Measurements from ENCODE around the gene PRKCB. TPM values are rescaled to one million over a fixed set of nuclear protein-coding genes. Genes with fewer than 3 reads are reported as not detected.
A peak's percentile ranks its signal among the peaks of the same experiment; 100 is the strongest.

PRKCB gene
- polyA plus RNA-seq, 2 of the 4 experiments (the other 2 are of a cell fraction) = 0.09 to 0.22 TPM

- 28% methylated on average over 40 of the region's 54 CpGs for WGBS (ENCODE audit: missing lambda C conversion rate)
- ChIA-PET POLR2A (no interaction called here), CTCF (interaction anchor here (0.9 to 8.9 kb wide), 4 partner anchors 14 to 211 kb away, joined by 3 to 67 read pairs (median 4); no protein-coding TSS in a partner anchor)
- TF ChIP-seq ZSCAN20 (CRISPR knock-in tag; IDR thresholded peaks at IDR 0.05) (no peak), GATA3 (IDR thresholded peaks at IDR 0.05; ENCODE audit: borderline replicate concordance) (no peak), ESRRA (IDR thresholded peaks at IDR 0.05; ENCODE audit: borderline replicate concordance, low read length) (no peak), EHMT2 (IDR thresholded peaks at IDR 0.05; ENCODE audit: low read depth) (no peak), FOXS1 (CRISPR knock-in tag; IDR thresholded peaks at IDR 0.05) (no peak), CHD2 (IDR thresholded peaks at IDR 0.05; ENCODE audit: low read length, partially characterized antibody) (no peak)
- TF ChIP-seq, protein P1, sequence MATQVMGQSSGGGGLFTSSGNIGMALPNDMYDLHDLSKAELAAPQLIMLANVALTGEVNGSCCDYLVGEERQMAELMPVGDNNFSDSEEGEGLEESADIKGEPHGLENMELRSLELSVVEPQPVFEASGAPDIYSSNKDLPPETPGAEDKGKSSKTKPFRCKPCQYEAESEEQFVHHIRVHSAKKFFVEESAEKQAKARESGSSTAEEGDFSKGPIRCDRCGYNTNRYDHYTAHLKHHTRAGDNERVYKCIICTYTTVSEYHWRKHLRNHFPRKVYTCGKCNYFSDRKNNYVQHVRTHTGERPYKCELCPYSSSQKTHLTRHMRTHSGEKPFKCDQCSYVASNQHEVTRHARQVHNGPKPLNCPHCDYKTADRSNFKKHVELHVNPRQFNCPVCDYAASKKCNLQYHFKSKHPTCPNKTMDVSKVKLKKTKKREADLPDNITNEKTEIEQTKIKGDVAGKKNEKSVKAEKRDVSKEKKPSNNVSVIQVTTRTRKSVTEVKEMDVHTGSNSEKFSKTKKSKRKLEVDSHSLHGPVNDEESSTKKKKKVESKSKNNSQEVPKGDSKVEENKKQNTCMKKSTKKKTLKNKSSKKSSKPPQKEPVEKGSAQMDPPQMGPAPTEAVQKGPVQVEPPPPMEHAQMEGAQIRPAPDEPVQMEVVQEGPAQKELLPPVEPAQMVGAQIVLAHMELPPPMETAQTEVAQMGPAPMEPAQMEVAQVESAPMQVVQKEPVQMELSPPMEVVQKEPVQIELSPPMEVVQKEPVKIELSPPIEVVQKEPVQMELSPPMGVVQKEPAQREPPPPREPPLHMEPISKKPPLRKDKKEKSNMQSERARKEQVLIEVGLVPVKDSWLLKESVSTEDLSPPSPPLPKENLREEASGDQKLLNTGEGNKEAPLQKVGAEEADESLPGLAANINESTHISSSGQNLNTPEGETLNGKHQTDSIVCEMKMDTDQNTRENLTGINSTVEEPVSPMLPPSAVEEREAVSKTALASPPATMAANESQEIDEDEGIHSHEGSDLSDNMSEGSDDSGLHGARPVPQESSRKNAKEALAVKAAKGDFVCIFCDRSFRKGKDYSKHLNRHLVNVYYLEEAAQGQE (IDR thresholded peaks at IDR 0.05) = peak; percentile 80
- TF ChIP-seq, protein P2, sequence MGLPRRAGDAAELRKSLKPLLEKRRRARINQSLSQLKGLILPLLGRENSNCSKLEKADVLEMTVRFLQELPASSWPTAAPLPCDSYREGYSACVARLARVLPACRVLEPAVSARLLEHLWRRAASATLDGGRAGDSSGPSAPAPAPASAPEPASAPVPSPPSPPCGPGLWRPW (IDR thresholded peaks at IDR 0.05) = no peak
- TF ChIP-seq, protein P3, sequence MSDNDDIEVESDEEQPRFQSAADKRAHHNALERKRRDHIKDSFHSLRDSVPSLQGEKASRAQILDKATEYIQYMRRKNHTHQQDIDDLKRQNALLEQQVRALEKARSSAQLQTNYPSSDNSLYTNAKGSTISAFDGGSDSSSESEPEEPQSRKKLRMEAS (IDR thresholded peaks at IDR 0.05) = no peak
- Histone ChIP-seq H3K4me1 (no peaks in the 10 kb centered on the region), H3K4me2 (no peak within 1 kb of the TSS), H3K9me3 (no peaks in the 10 kb centered on the region), H3K4me3 (no peak within 1 kb of the TSS), H3K27ac (no peak within 1 kb of the TSS)
- FAIRE-seq (no peak), DNase-seq (ENCODE audit: low read depth in 1 of 2, low spot score in 1 of 2) (peak; percentile 10), ATAC-seq (0 out of 6 replicates have a peak, but pooled peaks of 1 of the 2 experiments have one; percentile 45)
Measured at GRCh38 chr16:24255456-24256371, 419.9 kb downstream of the PRKCB start, which contains the start of gene CACNG3. Gene CACNG3, plus strand, starts transcription at chr16:24256335. Its CDS starts 420 bp downstream, at chr16:24256755.

DNA sequence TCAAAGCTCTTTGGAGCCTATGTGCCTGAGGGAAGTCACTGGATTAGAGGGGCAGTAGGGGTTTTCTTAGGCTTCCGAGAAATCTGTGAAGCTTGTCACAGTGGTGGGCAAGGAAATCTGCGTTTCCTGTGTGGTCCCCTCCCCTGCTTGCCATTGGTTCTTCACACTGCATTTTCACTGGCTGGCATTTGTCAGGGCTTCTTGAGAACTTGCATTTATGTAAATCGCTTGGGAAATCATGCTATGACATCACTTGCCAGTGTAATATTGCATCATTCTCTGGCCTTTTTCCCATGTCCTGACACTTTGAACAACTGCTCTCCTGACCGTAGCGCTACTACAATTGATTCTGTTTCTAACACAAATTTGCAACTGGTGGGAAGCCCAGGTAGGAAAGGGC, 422.2 kb downstream of the PRKCB start:
- peak in 1 of 2 experiments; percentile 7 for DNase-seq (ENCODE audit: low read depth in 1 of 2, low spot score in 1 of 2)
- Histone ChIP-seq H3K27ac (no peak overlapping the region), H3K9me3 (no peaks in the 10 kb centered on the region), H3K4me3 (no peak overlapping the region), H3K4me1 (no peaks in the 10 kb centered on the region), H3K4me2 (no peak overlapping the region)
- no peak for FAIRE-seq
- ATAC-seq = no peak
- POLR2A ChIA-PET = no interaction called here
- TF ChIP-seq KDM5A (IDR thresholded peaks at IDR 0.05) = no peak
- TF ChIP-seq, protein P4, sequence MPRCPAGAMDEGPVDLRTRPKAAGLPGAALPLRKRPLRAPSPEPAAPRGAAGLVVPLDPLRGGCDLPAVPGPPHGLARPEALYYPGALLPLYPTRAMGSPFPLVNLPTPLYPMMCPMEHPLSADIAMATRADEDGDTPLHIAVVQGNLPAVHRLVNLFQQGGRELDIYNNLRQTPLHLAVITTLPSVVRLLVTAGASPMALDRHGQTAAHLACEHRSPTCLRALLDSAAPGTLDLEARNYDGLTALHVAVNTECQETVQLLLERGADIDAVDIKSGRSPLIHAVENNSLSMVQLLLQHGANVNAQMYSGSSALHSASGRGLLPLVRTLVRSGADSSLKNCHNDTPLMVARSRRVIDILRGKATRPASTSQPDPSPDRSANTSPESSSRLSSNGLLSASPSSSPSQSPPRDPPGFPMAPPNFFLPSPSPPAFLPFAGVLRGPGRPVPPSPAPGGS (IDR thresholded peaks at IDR 0.05) = no peak
- no peak for TF ChIP-seq NFE2L2 (conservative IDR thresholded peaks at IDR 0.05; ENCODE audit: low read length)
- TF ChIP-seq EHMT2 (IDR thresholded peaks at IDR 0.05; ENCODE audit: low read depth) = no peak
- TF ChIP-seq JUNB (IDR thresholded peaks at IDR 0.05) = no peak
- no peak for TF ChIP-seq HEYL (CRISPR knock-in tag; IDR thresholded peaks at IDR 0.05)
- 11% methylated on average over 5 of the region's 5 CpGs for WGBS (ENCODE audit: missing lambda C conversion rate)
- CTCF ChIA-PET = interaction anchor here (8.9 kb wide), 1 partner anchor 12 kb away, joined by 67 read pairs; no protein-coding TSS in a partner anchor

- 0% methylated on average over 1 of the region's 1 CpG for WGBS (ENCODE audit: missing lambda C conversion rate)
- Histone ChIP-seq H3K4me2 (no peak overlapping the region), H3K27ac (no peak overlapping the region), H3K4me1 (no peaks in the 10 kb centered on the region), H3K4me3 (no peak overlapping the region), H3K9me3 (no peaks in the 10 kb centered on the region)
- DNase-seq (ENCODE audit: low read depth in 1 of 2, low spot score in 1 of 2) (no peak), ATAC-seq (no peak), FAIRE-seq (no peak)
- CTCF ChIA-PET = interaction anchor here (0.9 to 8.9 kb wide), 2 partner anchors 11 to 12 kb away, joined by 3 to 67 read pairs; no protein-coding TSS in a partner anchor
- POLR2A ChIA-PET = no interaction called here
- TF ChIP-seq NR3C1 (IDR thresholded peaks at IDR 0.05) (no peak), ESRRA (IDR thresholded peaks at IDR 0.05; ENCODE audit: borderline replicate concordance, low read length) (no peak), MYC (IDR thresholded peaks at IDR 0.05; ENCODE audit: borderline replicate concordance, low read length) (no peak), SMC3 (IDR thresholded peaks at IDR 0.05) (no peak), RARB (CRISPR knock-in tag; IDR thresholded peaks at IDR 0.05) (no peak), RNF2 (IDR thresholded peaks at IDR 0.05; ENCODE audit: borderline replicate concordance, low read depth) (no peak), TP53 (CRISPR knock-in tag; IDR thresholded peaks at IDR 0.05) (no peak), EHF (CRISPR knock-in tag; IDR thresholded peaks at IDR 0.05) (no peak), KDM5A (IDR thresholded peaks at IDR 0.05) (no peak), RCOR1 (IDR thresholded peaks at IDR 0.05; ENCODE audit: low read depth, low read length) (no peak), POLR2A (IDR thresholded peaks at IDR 0.05; ENCODE audit: low read length) (no peak), RFX5 (IDR thresholded peaks at IDR 0.05) (no peak), FOXS1 (CRISPR knock-in tag; IDR thresholded peaks at IDR 0.05) (no peak)
- TF ChIP-seq, protein P1 (IDR thresholded peaks at IDR 0.05) = no peak
Measured at GRCh38 chr16:24258791-24259190, 423.0 kb downstream of the PRKCB start.

Data from A549 (cell line).